ENCODE measurements around the gene ADORA1.

ADORA1 gene

DNA sequence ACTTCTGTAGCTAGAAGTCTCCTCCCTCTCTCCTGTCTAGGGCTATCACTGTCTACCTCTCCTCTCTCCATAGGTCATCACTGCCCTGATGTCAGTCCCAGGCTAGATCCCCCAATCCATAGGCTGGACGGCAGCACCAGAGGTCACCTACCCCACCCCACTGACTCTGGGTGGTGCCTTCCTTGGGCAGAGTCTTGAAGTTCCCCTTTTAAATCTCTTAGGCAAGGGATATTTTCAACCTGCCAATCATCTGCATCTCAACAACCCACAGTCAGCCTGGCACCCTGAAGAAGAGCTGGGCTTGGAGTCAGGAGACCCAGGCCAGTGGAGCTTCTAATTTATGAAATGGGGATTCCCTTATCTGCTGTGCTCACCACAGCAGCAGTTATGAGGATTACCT lies 34.9 kb downstream of the ADORA1 start:
- DNase-seq: no peak

GRCh38 chr1:203163891-203164635 lies 36.5 kb downstream of the ADORA1 start:
- DNase-seq: no peak

DNA sequence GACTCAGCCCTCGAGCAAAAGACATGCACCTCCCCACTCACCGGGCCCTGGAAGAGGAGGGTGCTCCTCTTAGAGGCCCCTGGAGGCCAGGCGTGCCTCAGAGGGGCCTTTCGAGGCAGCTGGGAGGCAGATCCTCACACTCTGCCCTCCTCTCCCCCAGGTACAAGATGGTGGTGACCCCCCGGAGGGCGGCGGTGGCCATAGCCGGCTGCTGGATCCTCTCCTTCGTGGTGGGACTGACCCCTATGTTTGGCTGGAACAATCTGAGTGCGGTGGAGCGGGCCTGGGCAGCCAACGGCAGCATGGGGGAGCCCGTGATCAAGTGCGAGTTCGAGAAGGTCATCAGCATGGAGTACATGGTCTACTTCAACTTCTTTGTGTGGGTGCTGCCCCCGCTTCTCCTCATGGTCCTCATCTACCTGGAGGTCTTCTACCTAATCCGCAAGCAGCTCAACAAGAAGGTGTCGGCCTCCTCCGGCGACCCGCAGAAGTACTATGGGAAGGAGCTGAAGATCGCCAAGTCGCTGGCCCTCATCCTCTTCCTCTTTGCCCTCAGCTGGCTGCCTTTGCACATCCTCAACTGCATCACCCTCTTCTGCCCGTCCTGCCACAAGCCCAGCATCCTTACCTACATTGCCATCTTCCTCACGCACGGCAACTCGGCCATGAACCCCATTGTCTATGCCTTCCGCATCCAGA lies 37.7 kb downstream of the ADORA1 start:
- DNase-seq: no peak

- DNase-seq: no peak
These were observed 38.3 kb downstream of the ADORA1 start for GRCh38 chr1:203165800-203166161.

DNA sequence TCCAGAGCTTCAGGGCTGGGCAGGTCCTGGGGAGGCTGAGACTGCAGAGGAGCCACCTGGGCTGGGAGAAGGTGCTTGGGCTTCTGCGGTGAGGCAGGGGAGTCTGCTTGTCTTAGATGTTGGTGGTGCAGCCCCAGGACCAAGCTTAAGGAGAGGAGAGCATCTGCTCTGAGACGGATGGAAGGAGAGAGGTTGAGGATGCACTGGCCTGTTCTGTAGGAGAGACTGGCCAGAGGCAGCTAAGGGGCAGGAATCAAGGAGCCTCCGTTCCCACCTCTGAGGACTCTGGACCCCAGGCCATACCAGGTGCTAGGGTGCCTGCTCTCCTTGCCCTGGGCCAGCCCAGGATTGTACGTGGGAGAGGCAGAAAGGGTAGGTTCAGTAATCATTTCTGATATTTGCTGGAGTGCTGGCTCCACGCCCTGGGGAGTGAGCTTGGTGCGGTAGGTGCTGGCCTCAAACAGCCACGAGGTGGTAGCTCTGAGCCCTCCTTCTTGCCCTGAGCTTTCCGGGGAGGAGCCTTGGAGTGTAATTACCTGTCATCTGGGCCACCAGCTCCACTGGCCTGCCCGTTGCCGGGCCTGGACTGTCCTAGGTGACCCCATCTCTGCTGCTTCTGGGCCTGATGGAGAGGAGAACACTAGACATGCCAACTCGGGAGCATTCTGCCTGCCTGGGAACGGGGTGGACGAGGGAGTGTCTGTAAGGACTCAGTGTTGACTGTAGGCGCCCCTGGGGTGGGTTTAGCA lies 38.8 kb downstream of the ADORA1 start:
- DNase-seq: no peak

GRCh38 chr1:203167026-203167912 lies 39.7 kb downstream of the ADORA1 start:
- no peak for DNase-seq

GRCh38 chr1:203167913-203168200 lies 40.3 kb downstream of the ADORA1 start:
- no peak for DNase-seq

DNA sequence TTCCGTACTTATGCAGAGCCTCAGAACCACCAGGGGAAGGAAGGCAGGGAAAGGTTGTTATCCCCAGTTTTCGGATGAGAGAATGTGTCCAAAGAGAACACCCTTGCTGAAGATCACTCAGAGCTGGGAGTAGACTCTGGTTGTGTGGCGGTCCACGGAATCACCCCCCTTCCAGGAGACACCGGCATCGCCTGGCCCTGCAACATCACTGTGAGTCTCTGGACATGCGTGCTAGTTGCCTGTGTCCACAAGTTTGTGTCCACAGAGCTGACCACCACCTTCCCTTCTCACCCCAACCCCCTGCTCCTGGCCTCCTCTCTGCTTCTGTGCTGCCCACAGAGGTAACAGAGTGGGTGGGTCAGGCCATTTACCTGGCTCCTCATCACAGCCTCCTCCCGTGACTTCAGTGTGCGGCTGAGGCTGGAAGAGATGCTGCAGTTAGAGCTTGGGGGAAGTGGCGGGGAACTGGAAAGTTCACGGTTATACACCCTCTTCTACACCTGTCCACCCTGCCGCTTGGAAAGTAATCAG lies 40.8 kb downstream of the ADORA1 start:
- DNase-seq: no peak

GRCh38 chr1:203168991-203169390 lies 41.5 kb downstream of the ADORA1 start:
- DNase-seq: no peak

- no peak for DNase-seq
These were observed 42.4 kb downstream of the ADORA1 start for GRCh38 chr1:203169770-203170520.

- no peak for DNase-seq
These were observed 43.3 kb downstream of the ADORA1 start for GRCh38 chr1:203170625-203171330.

DNA sequence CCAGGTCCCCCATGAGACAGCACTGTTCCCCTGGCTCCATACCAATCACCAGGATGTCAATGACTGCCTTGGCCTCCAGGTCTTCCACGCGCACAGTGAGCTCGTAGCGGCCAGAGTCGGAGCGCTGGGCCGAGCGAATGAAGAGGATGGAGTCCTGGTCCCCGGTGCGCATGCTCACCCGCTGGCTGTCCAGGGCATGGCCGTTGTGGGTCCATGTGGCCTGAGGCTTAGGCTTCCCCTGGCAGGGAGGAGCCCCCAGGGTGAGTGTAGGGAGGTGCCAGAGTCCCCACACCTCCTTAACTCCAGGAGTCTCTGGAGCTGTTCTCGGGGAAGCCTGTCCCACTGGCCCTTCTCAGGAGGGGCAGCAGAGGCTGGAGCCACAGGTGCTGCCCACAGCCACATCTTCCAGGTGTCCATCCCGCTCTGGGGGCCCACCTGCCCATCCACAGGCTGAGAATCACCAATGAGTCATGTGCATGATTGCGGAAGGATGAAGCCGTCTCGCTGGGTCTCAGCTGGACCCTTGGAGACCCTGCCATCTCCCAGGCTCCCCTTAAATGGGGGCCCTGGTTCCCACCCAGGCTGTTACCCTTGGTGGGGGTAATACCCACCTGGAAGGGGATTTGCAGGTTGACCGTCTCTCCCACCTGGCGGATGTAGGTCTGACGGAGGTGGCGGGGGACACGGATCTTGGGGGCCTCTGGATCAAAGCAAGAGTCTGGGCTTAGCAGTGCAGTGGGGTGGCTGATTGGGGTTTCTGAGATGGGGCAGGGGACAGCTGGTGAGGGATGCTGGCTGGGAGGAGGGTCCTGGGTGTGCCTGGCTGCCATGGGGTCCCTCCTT lies 44.0 kb downstream of the ADORA1 start:
- DNase-seq: no peak

- DNase-seq: peak; percentile 42
These were observed 44.9 kb downstream of the ADORA1 start for GRCh38 chr1:203172184-203173010.

DNA sequence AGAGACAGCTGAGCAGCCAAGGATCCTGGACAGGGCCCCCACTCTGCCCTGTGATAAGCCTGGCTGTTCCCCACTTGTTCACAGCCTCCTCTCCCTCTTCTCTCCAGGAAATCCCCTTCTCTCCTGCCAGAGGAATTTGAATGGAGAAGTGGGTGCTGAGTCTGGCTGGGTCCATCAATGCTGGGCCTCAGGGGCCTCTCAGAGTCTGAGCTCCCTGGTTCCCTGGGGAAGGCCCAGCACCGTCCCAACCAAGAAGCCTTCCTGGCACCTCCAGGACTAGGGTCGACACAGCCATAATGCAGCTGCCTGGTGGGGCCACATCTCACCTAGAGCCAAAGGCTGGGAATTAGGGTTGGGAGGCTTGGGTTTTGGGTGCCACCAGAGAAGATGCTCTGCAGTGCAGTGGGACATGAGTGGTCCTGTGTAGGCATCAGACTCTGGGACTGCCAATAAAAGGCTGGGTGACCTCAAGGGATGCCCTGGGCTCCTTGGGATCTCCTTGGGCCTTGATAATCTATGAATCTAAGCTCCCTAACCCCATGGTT lies 45.6 kb downstream of the ADORA1 start:
- DNase-seq: no peak

GRCh38 chr1:203173566-203173965 lies 46.0 kb downstream of the ADORA1 start:
- peak; percentile 29 for DNase-seq

DNA sequence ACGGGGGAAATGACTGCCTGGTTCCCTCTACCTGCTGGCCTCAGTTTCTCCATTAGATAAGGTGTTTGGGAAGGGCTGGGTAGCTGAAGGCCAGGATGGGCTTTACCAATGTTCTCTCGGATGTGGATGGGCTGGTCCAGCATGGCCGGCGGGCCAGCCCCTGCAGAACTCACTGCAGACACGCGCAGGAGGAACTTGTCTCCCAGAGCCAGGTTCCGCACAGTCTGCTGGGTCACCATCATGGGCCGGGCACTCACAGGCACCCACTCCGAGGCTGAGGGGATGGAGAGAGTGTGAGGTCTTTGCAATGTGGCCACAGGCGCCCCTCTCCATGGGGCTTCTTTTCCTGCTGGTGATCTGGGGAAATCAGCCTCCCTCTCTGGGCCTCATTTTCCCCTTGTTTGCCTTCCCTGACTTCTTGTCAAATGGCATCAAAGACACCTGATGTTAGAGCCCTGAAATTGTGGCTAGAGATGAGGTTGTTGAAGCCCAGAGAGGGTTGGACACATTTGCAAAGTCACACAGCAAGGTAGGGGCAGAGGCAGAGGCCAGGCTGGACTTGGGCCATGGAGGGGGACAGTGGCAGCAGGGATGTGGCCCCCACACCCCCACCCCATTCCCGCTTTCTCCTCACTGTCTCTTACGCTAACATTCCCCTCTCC lies 46.9 kb downstream of the ADORA1 start:
- DNase-seq: no peak

DNA sequence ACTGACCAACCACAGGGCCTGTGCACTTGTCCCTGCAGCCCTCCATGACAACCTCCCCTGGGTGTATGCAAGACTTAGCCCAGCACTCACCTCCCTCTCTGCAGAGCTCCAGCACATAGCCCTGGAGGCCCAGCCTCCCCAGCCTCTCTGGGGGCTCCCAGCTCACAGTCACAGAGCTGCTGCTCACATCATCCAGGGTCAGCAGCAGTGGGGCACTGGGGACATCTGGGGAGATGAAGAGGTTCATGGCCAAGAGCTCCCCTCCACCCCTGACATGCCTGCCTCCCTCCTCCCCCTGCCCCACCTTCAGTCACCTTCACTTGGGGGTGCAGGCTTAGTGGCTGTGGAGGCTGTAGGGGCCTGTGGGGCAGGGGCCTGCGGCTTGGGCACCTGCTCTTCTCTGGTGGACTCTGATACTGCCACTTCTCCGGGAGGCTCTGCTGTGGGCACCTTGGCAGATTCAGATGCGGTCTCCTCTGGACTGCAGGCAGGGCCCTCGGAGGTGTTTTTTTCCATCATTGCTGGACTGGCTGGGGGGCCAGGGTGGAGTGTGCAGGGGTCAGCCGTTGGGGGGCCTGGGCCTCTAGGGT lies 47.8 kb downstream of the ADORA1 start, which contains the start of gene MYBPH:
Gene MYBPH, minus strand, starts transcription at position 590 of the 590 bp plus-strand sequence. Its CDS starts 71 bp downstream, at position 519.
- no peak for DNase-seq

DNA sequence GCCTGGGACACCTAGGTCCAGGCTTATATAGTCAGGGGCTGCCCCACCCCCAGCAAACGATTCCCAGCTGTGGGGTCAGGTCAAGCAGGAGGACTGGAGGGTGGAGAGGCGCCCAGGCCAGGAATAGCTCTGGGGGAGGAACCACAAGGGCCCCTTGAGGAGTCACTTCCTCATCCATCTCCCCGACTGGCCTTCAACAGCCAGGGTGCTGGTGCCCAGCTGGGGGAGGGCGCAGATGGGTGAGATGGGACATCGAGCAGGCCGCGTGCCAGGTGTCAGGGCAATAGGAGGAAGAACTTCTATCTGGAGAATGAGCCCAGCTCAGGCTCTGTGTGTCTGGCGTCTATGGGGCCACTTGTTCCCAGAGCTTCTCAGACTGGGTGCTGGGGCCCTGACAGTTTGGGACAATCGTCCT lies 48.3 kb downstream of the ADORA1 start:
- no peak for DNase-seq

Data from NCI-H1092 treated with DMSO at 0.1 percent for 48 hours (cell line).